HG02973 (cell line): ENCODE results near the gene CIAO2B.

Source experiments
- ATAC-seq: cut with Tn5 transposase; IDR thresholded peaks from one replicate; pipeline ENCODE4 v1.9.1; 2021; ENCODE audit warnings: moderate library complexity; ENCODE audit not compliant: unreplicated experiment

The CIAO2B gene

DNA sequence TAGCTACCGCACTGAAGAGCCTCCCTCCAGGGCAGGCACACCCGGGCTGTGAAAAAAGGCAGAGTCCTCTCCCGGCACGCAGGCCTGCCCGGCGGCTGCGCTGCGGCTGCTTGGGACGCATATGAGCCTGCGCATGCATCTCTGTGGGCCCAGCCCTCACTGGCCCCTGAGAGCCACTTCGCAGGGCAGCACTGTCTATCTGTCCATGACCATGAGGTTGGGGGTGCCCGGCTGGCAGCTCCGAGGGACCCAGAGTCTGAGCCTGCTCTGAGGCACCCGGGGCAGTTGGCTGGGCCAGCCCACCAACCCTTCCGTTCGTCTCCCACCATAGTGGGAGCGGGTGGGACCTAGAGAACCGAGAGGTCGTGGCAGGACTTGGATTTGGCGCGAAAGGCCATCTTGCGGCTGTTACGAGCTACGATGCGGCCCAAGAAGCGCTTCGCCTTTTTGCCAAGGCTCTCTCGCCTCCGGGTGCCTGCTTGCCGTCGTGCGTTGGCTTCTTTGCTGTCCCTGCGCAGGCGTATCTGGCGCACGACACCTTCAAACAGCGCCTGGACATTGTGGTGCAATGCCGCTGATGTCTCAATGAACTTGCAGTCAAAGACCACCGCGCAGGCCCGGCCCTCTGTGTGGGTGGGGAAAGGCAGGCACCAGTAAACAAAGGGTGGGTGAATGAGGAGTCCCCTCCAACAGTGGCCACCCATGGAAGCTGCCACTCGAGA, 12.3 kb downstream of the CIAO2B start:
- ATAC-seq: no peak

DNA sequence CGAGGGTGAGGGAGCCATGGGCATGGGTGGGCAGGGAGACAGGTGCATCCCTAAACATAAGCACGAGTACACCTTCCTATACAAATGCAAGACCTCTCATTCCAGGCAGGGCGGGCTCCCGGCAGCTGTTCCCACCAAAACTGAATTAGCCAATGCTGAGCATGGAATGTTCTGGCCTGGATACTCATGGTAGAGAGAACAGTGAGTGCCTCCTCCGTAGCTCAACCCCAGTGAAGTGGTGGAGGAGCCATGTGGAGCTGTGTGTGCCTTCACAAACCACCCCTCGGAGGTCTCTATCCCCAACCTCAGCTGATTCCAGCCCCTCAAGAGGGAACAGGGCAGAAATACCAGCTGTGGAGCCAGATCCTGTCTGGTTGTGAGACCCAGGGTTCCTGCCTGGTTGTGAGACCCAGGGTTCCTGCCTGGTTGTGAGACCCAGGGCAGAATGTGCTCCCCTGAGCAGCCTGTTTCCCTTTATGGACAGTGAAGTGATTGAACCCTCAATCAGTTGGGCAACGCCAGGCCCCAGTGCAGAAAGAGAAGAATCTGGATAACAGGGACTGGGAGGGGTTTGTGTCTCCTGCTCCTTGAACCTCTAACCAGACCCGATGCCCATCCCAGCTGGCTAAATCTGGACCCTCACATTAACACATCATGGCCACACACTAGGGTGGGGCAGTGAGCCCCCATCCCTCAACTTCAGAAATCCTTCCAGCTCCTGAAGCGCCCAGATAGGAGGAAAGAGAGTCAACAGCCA, 13.1 kb downstream of the CIAO2B start:
- no peak for ATAC-seq

DNA sequence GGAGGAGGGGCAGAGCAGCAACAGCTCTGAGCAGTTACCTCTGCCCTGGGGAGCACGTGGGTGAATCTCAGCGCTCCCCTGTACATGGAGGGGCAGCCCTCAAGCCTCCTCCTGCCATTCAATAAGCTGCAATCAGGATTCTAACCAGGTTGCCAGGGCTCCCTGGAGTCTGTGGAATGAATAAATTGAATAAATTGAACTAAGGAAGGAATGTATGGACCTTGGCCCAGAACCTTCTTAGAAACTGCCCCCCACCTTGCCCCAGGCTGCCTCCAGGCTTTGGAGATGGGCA, 14.0 kb downstream of the CIAO2B start:
- ATAC-seq: no peak

DNA sequence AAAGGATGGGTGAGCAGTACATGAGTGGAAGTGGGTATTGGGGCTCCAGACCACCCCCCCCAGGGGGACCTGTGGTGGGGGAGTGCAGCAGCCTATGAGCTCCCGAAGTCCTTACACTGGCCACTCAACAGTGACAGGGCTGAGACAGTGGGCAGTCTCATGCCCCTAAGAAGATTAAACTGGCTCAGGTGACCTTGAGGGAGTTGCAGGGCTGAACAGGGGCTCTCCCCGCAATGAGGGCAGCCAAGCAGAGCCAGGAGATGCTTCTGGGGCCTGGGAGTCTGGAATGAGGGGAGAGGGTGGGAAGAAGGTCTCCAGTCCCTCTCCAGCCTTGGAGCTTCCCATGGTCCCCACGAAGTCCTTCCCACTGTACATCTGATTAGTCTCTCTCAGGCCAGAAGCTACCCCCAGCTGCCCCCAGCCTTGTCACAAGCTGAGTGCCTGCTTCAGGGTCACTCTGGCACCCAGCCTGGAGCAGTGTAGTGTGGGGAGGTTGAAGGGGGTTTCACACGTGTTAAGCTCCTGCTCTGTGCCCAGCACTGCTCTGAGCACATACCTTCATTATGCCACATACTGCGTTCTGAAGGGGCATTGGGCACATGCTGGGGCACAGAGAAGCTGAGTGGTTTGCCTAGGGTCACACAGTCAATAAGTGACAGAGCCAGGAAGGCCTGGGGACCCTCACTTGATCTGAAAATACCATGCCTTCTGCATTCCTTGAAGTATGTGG, 14.5 kb downstream of the CIAO2B start:
- no peak for ATAC-seq

DNA sequence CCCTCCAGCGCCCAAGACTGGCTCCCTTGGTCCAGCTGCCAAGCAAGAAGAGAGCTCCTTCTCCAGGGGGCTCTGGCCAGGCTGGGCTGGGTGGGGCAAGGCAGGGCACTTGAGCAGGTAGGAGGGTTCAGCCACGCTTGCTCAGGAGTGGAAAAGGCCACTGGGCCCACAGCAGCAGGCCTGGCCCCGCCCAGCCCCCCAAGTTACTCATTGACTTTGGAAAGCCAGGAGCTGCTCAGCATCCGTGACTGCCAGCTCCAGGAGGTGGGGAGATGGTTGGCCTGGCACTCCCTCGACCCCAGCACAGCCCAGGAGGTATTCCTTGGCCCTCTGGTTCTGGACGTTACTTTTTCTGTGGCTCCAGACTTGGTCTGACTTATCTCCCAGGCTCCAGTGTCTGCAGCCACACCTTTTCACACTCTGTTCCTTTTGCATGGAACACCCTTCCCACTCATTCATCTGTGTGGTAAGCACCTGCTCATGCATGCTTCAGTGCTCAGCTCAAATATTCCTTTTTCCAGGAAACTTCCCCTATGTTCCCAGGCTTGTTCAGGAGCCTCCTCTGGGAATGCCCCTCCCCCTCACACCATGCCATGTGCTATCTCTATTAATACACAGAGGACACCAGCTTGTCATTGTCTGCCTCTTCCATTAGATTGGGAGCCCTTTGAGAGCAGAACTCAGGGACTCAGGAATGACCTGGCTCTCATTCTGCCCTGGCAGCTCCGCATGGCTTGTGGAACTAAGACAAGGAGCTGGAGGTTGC, 15.2 kb downstream of the CIAO2B start, which contains the start of gene CDH16:
TSS of gene CDH16 (minus strand) at position 83 of the 766 bp plus-strand sequence. CDS start 820 bp downstream, outside the sequence.
- ATAC-seq: no peak

- no peak for ATAC-seq
Measured at GRCh38 chr16:66918355-66918754, 15.8 kb downstream of the CIAO2B start.

- no peak for ATAC-seq
Measured at GRCh38 chr16:66917741-66918140, 16.5 kb downstream of the CIAO2B start.

DNA sequence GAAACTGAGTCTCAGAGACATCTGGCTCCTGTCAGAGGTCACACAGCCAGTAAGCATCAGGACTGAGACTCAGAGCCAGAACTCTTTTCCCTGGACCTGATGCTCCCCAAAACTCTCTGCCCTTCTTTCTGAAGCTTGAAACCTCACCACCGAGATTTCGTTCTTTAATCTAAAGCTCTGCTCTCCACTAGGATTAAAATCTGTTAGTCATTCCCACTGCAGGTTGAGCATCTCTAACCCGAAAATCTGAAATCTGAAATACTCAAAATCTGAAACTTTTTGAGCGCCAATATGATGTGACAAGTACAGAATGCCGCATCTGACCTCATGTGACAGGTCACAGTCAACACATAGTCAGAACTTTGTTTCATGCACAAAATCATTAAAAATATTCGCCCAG, 17.7 kb downstream of the CIAO2B start:
- no peak for ATAC-seq

DNA sequence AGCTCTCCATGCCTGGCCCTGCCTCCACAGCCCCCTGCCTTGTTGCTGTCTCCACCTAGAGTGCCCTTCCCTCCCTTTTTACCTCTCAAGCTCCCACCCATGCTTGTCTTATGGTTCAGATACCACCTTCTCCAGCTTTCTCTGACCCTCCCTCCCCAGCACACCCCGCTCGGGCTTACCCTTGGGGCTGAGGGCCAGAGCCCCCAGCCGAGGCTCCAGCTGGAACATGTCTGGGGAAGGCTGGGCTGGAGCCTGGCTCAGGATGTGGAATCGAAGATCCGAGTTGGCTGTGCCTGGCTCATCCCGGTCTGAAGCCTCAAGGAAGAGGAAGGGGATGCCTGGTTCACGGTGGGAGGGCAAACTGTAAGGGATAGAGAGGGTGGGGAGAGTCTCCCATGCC, 19.2 kb downstream of the CIAO2B start:
- no peak for ATAC-seq

- ATAC-seq: no peak
Measured at GRCh38 chr16:66914541-66914940, 19.7 kb downstream of the CIAO2B start.

DNA sequence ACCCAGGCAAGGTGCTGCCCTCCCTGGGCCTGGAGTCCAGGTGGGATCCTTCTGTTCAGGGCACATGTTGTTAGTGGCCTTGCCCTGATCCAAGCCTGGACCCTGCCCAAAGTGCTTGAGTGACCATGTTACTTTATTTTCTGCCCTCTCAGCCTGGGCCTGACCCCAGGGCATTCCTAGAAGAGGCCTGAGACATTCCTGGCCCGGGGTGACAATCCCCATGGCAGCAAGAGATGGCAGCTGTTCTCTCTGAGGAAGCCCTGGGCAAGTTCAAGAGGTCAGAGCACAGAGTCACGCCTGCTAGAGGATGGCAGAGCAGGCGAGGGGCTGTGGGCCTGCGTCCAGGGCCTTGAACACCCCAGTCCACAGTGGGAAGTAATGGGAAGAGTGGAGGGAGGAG, 20.5 kb downstream of the CIAO2B start:
- no peak for ATAC-seq

- no peak for ATAC-seq
Measured at GRCh38 chr16:66913081-66913480, 21.1 kb downstream of the CIAO2B start.

GRCh38 chr16:66911801-66912200, 22.4 kb downstream of the CIAO2B start:
- ATAC-seq: no peak

DNA sequence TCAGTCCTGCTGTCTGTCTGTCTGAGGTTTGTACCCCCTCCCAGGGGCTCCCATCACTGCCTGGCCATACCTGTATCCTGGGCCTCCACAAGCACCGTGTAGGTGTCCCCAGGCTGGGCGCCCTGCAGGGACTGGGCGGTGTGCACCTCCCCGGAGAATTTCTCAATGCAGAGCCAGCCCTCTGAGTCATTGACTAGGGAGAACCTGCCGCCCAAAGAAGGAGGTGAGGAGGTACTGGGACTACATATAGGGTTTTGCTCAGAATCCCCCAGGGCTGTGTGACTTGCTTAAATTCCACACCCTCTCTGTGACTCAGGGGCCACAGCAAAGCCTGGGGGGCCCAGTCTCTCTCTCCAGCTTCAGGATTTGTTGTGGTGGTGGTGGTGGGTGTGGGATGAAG, 23.1 kb downstream of the CIAO2B start:
- no peak for ATAC-seq

DNA sequence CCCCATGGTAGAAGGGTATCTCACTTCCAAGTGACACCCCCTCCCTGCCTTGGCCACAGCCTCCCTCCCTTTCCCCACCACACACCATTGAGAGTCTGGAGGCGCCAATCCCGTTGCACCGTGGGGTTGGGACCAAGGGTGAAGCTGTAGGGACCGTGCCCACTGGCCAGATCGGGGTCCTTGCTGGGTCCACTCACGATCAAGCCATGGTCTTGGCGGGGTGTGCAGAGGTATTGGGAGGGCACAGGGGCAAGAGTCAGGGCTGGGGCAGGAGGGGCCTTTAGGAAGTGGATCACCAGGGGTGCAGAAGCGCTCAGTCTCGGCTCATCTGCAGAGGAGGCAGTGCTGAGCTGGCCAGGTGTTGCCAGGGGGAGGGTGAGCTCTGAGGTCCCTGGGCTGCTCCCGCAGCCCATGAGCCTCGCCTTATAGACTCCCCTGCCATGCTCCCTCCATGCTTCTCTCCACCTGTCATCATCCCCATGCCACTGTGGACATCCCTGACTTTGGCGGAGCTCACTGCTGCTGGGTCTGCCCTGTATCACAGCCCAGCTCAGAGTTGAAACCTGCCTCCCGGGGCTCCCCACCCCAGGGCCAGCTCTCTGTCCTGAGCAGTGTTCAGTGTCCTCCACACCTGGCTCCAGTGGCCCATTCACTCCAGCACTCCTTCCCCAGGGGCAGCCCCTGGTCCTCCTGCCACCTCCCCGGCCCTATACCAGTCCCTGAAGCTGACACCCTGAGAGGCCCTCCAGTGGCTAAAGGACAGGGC, 23.8 kb downstream of the CIAO2B start:
- ATAC-seq: no peak

DNA sequence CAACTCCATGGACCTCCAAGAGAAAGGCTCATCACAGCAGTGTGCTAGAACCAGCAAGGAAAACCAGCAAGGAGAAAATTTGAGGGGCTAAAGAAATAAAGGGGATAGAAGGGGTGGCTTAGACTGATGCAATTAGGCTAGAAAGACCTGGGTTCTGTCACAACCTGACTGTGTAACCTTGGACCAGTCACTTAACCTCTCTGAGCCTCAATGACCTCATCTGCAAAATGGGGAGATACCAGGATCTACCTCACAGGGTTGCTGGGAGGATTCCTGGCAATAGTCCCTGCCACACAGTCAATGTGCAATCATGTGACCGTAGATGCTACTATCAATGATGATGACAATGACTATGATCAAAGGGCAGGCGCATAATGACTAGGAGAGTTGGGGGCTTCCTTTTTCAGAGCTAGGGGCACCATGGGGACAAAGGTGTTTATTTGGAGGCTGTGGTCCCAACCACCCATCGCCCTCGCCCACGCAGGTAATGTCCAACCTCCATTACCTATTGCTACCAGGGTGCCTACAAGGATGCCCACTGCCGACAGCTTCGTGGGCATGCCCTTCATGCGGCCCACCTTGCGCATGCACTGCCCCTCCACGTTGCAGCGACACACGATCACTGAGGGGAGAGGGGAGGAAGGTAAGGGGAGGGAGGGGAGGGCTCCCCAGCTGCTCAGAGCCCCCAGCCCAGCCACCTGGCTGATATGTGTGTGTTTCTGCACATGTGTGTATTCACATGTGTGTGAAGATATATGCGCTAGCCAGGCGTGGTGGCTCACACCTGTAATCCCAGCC, 25.2 kb downstream of the CIAO2B start:
- no peak for ATAC-seq

DNA sequence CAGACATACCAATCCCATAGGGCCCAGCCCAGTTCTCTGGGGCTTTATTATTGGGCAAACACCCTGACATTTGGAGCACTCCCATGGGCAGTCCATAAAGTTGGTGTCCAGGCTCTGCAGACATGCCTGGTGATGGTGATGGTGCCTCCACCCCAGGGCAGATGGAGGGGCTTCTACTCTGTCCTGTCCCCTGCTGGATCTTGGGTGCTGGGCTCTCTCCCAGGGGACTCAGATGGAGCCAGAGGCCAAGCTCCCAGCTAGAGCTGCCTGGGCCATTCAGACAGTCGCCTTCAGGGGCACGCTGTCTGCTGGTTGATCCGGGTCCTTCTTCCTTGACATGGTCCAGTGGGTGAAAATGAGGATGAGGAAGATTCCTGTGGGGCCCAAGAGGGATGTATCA, 26.1 kb downstream of the CIAO2B start:
- ATAC-seq: no peak

DNA sequence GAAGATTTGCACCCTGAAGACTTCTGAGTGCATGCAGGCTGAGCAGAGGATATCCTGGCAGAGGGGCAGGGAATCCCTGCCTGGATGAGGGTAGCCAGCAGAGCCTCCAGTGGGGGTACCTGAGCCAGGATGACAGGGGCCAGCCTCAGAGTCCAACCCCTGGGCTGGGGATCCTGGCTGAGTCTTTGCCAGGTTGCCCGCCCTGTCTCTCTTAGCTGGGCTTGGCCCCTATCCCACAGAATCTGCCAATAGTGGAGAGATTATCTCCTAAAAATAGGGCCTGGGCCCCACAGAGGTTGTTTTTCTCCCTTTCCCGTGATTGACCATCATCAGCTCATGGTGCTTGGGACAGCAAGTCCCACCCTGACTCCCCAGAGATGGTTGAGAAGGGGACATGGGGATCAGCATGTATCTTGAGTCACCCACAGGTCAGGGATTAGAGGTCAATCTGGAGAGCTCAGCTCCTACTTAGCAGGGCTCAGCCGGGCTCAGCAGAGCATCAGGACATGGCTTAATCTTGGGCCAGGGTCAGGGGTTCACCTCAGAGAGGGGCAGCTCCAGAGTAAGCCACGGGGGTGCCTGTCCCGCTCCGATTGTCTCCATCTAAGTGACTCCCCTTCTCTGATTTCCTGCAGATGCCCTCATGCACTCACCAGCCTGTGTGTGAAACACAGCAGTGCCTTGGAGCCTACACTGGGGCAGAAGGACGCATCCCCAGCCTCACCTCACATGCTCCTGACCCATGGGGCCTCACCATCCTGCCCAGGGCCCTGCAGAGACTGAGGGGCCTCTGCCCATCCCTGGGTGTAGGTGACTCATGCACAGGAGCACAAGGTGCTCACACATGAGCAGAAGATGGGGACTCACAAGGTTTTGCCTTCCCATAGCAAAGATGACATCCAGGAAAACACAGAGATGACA, 27.0 kb downstream of the CIAO2B start:
- ATAC-seq: no peak
